GM23338 (cell line): ENCODE data around the gene GSG1L. TPM values are rescaled to one million over a fixed set of nuclear protein-coding genes. Genes with fewer than 3 reads are reported as not detected.

Source experiments
- ATAC-seq: fragments of 200-7000 bp; cut with Tn5 transposase; 3 replicates; pipeline ENCODE4 v1.9.1; 2020
- DNase-seq: peaks from one replicate; pipeline ENCODE4 v3.0.0-alpha.2; 2015; ENCODE audit warnings: low spot score
- H2AFZ ChIP-seq: fragments of 200-600 bp; sonication (generic); 2 replicates; pipeline ENCODE4 v1.8.0; 2016; ENCODE audit warnings: antibody characterized with exemption, mild to moderate bottlenecking, moderate library complexity
- H3F3A ChIP-seq: fragments of 200-600 bp; sonication (generic); replicated peaks from 2 replicates; pipeline ENCODE4 v1.8.0; 2017; ENCODE audit warnings: antibody characterized with exemption, mixed run types, low read depth
- H3K27ac ChIP-seq: fragments of 200-600 bp; sonication (generic); 2 replicates; pipeline ENCODE4 v1.6.1; 2016; ENCODE audit warnings: low read depth
- H3K27me3 ChIP-seq: fragments of 200-600 bp; sonication (generic); 2 replicates; pipeline ENCODE4 v1.8.0; 2016; ENCODE audit warnings: mild to moderate bottlenecking, mixed run types, moderate library complexity; ENCODE audit not compliant: insufficient read depth
- H3K36me3 ChIP-seq: fragments of 200-600 bp; sonication (generic); 2 replicates; pipeline ENCODE4 v1.8.0; 2016; ENCODE audit warnings: mild to moderate bottlenecking; ENCODE audit not compliant: insufficient read depth
- H3K4me1 ChIP-seq: fragments of 200-600 bp; sonication (generic); 2 replicates; pipeline ENCODE4 v1.8.0; 2016; ENCODE audit warnings: mild to moderate bottlenecking, moderate library complexity; ENCODE audit not compliant: insufficient read depth
- H3K4me2 ChIP-seq: fragments of 200-600 bp; sonication (generic); 2 replicates; pipeline ENCODE4 v1.7.1; 2017; ENCODE audit warnings: mixed run types
- H3K4me3 ChIP-seq: fragments of 200-600 bp; sonication (generic); 2 replicates; pipeline ENCODE4 v1.6.1; 2016; ENCODE audit warnings: mixed run types
- H3K79me2 ChIP-seq: fragments of 200-600 bp; sonication (generic); replicated peaks from 2 replicates; pipeline ENCODE4 v1.8.0; 2017; ENCODE audit warnings: mild to moderate bottlenecking; ENCODE audit not compliant: insufficient read depth
- H3K9me2 ChIP-seq: fragments of 200-600 bp; sonication (generic); 2 replicates; pipeline ENCODE4 v1.8.0; 2017; ENCODE audit not compliant: insufficient read depth
- H4K20me1 ChIP-seq: fragments of 200-600 bp; sonication (generic); replicated peaks from 2 replicates; pipeline ENCODE4 v1.8.0; 2017; ENCODE audit warnings: mild to moderate bottlenecking; ENCODE audit not compliant: insufficient read depth
- H3K27ac Mint-ChIP-seq: 2 replicates; pipeline ENCODE4 v1.8.0; 2020; ENCODE audit warnings: inconsistent platforms, mild to moderate bottlenecking, moderate library complexity, mixed read lengths
- H3K27me3 Mint-ChIP-seq: 3 replicates; pipeline ENCODE4 v1.8.0; 2022; ENCODE audit warnings: low read depth, mild to moderate bottlenecking, moderate library complexity, mixed read lengths, inconsistent platforms; ENCODE audit not compliant: insufficient read depth, poor library complexity
- H3K36me3 Mint-ChIP-seq: 3 replicates; pipeline ENCODE4 v1.8.0; 2021; ENCODE audit warnings: low read depth, mild to moderate bottlenecking, inconsistent platforms, moderate library complexity, mixed read lengths
- H3K4me1 Mint-ChIP-seq: 3 replicates; pipeline ENCODE4 v1.8.0; 2020; ENCODE audit warnings: mild to moderate bottlenecking, inconsistent platforms, mixed read lengths
- H3K4me3 Mint-ChIP-seq: 3 replicates; pipeline ENCODE4 v1.8.0; 2021; ENCODE audit warnings: moderate library complexity, mild to moderate bottlenecking, inconsistent platforms, mixed read lengths
- H3K9me3 Mint-ChIP-seq: 3 replicates; pipeline ENCODE4 v1.8.0; 2020; ENCODE audit warnings: moderate library complexity, mild to moderate bottlenecking, inconsistent platforms, mixed read lengths
- CREB1 ChIP-seq: fragments of 250-450 bp; sonication (Bioruptor Pico); IDR thresholded peaks from 2 replicates; pipeline ENCODE4 v1.5.0; 2020; ENCODE audit warnings: low read depth, mild to moderate bottlenecking, moderate library complexity
- CTCF ChIP-seq, 2 experiments: fragments of 200-600 bp in 1 of 2; sonication (generic) in 1 of 2; conservative IDR thresholded peaks; 2 replicates each; pipeline versions ENCODE4 v1.5.1 to v1.6.1; 2016 to 2017; ENCODE audit warnings: antibody characterized with exemption in 2 of 2, low read depth in 2 of 2, mild to moderate bottlenecking in 2 of 2, moderate library complexity in 1 of 2
- EZH2 ChIP-seq: fragments of 200-600 bp; sonication (generic); IDR thresholded peaks from one replicate; pipeline ENCODE4 v1.8.0; 2017; ENCODE audit warnings: antibody characterized with exemption, mild to moderate bottlenecking, low read depth; ENCODE audit not compliant: unreplicated experiment
- JUNB ChIP-seq: IDR thresholded peaks from one replicate; pipeline ENCODE4 v1.6.1; 2016; ENCODE audit warnings: antibody characterized with exemption; ENCODE audit not compliant: unreplicated experiment
- NANOG ChIP-seq: IDR thresholded peaks from 2 replicates; pipeline ENCODE4 v1.6.1; 2016; ENCODE audit warnings: antibody characterized with exemption, borderline replicate concordance
- POLR2AphosphoS5 ChIP-seq: IDR thresholded peaks from 2 replicates; pipeline ENCODE4 v1.6.1; 2016; ENCODE audit warnings: antibody characterized with exemption, low read depth
- REST ChIP-seq: IDR thresholded peaks from one replicate; pipeline ENCODE4 v1.6.1; 2018; ENCODE audit warnings: antibody characterized with exemption; ENCODE audit not compliant: unreplicated experiment
- STAT1 ChIP-seq: IDR thresholded peaks from one replicate; pipeline ENCODE4 v1.6.1; 2016; ENCODE audit warnings: antibody characterized with exemption; ENCODE audit not compliant: unreplicated experiment
- ZNF114 ChIP-seq: fragments of 250-450 bp; sonication (Bioruptor Pico); IDR thresholded peaks from 2 replicates; pipeline ENCODE4 v1.5.0; 2020; ENCODE audit warnings: mild to moderate bottlenecking, moderate library complexity
- ZNF331 ChIP-seq: fragments of 250-450 bp; sonication (Bioruptor Pico); IDR thresholded peaks from 2 replicates; pipeline ENCODE4 v1.5.0; 2020; ENCODE audit warnings: low read depth, mild to moderate bottlenecking, moderate library complexity
- polyA plus RNA-seq: library from polyadenylated mRNA; unstranded; fragments of >200 nt; fragmentation: Nextera tagmentation; extraction: Ambion mirVana; gene quantifications from 2 replicates; pipeline ENCODE4 v1.2.1, GENCODE V29; 2016
- total RNA-seq: library from RNA; depleted of rRNA; stranded (reverse); fragments of >200 nt; shearing (Covaris generic); gene quantifications from 2 replicates; pipeline ENCODE4 v1.2.3, GENCODE V29; 2014
- TF ChIP-seq, protein P1 (sequence below): IDR thresholded peaks from 2 replicates; pipeline ENCODE4 v1.6.1; 2016; ENCODE audit warnings: antibody characterized with exemption

Gene GSG1L
- total and polyA plus RNA-seq, 2 experiments from 2014 or later: 0.36 to 0.63 TPM

DNA sequence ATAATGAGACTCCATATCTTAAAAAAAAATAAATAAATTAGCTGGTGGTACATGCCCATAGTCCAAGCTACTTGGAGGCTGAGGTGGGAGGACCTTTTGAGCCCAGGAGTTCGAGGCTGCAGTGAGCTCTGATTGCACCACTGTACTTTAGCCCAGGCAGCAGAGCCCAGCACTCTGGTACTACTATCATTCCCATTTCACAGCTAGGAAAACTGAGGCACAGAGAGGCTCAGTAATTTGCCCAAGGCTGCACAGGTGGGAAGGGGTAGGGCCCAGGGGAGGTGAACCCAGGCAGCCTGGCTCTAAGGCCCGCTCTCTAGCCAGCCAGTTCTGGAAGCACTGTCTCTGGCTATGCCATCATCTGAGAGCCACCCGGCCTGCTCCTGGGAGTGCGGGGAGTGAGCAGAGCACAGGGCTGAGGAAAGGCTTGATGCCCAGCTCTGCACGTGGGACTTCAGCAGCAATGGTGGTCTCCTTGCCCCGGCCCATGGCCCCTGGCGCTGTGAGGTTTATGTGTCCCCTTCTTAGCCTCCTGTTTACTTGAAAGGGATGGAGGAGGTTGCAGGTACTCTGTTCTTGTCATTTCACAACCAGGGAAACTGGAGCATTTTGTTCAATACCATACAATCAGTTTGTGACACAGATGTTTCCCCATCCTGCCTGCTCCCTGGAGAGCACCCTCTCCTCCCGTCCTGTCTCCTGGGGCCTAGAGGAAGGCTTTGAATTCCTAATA lies 291.3 kb downstream of the GSG1L start:
- H3K9me2 ChIP-seq: no peaks in the 10 kb centered on the region
- H4K20me1 ChIP-seq: no peaks in the 10 kb centered on the region
- H3K79me2 ChIP-seq: no peaks in the 10 kb centered on the region
- H3K36me3 ChIP-seq: no peaks in the 10 kb centered on the region
- no peak for DNase-seq
- Mint-ChIP-seq H3K4me1 (no peaks in the 10 kb centered on the region), H3K27me3 (peaks cover 1% of the 10 kb centered on the region), H3K27ac (no peak overlapping the region), H3K36me3 (peaks cover 2% of the 10 kb centered on the region; the same call in 1 of the 3 replicates), H3K4me3 (no peak overlapping the region), H3K9me3 (no peaks in the 10 kb centered on the region)
- H3K4me1 ChIP-seq: no peaks in the 10 kb centered on the region
- no peaks in the 10 kb centered on the region for H3K27me3 ChIP-seq
- H3K4me2 ChIP-seq: no peak overlapping the region
- TF ChIP-seq POLR2AphosphoS5: no peak
- TF ChIP-seq CTCF (conservative IDR thresholded peaks at IDR 0.05; ENCODE audit: low read depth in 2 of 2): no peak
- no peak for TF ChIP-seq STAT1
- TF ChIP-seq, protein P1, sequence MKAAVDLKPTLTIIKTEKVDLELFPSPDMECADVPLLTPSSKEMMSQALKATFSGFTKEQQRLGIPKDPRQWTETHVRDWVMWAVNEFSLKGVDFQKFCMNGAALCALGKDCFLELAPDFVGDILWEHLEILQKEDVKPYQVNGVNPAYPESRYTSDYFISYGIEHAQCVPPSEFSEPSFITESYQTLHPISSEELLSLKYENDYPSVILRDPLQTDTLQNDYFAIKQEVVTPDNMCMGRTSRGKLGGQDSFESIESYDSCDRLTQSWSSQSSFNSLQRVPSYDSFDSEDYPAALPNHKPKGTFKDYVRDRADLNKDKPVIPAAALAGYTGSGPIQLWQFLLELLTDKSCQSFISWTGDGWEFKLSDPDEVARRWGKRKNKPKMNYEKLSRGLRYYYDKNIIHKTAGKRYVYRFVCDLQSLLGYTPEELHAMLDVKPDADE: no peak
- TF ChIP-seq JUNB: no peak
- TF ChIP-seq ZNF331 (CRISPR knock-in tag): no peak
- TF ChIP-seq CREB1: no peak
- no peak for TF ChIP-seq EZH2
- TF ChIP-seq NANOG: no peak
- no peak for TF ChIP-seq ZNF114 (CRISPR knock-in tag)
- TF ChIP-seq REST: no peak
- no peak overlapping the region for H3K27ac ChIP-seq
- H3K4me3 ChIP-seq: no peak overlapping the region
- H2AFZ ChIP-seq: no peak overlapping the region
- no peak for ATAC-seq
- H3F3A ChIP-seq: no peaks in the 10 kb centered on the region
